PC-3 (cell line): ENCODE results near the gene ZNF831.

Experiments
- CTCF ChIP-seq: fragments of 300-600 bp; sonication (generic); conservative IDR thresholded peaks from 2 replicates; pipeline ENCODE4 v1.5.1; 2017; ENCODE audit warnings: antibody characterized with exemption, low read depth, mild to moderate bottlenecking, low read length
- EZH2 ChIP-seq: fragments of 300-600 bp; sonication (generic); IDR thresholded peaks from one replicate; pipeline ENCODE4 v1.6.1; 2017; ENCODE audit warnings: antibody characterized with exemption, mild to moderate bottlenecking, low read length; ENCODE audit not compliant: unreplicated experiment
- EZH2phosphoT487 ChIP-seq: fragments of 300-600 bp; sonication (generic); IDR thresholded peaks from 2 replicates; pipeline ENCODE4 v1.6.1; 2018; ENCODE audit warnings: mild to moderate bottlenecking, antibody characterized with exemption, low read length, borderline replicate concordance

GRCh38 chr20:59163631-59164530, at the start of gene ZNF831:
- no peak for TF ChIP-seq CTCF
- no peak for TF ChIP-seq EZH2
- no peak for TF ChIP-seq EZH2phosphoT487
